Chondrocyte (in vitro differentiated cells): ENCODE measurements around the gene SCGB2A2. TPM values are rescaled to one million over a fixed set of nuclear protein-coding genes. Genes with fewer than 3 reads are reported as not detected.

ENCODE experiments used
- DNase-seq: peaks from one replicate; pipeline ENCODE4 v3.0.0; 2021; ENCODE audit warnings: mixed read lengths, low spot score
- H3K27ac Mint-ChIP-seq: one replicate; pipeline ENCODE4 v1.8.0; 2021; ENCODE audit warnings: mild to moderate bottlenecking, moderate library complexity, mixed read lengths; ENCODE audit not compliant: unreplicated experiment
- H3K27me3 Mint-ChIP-seq: 2 replicates; pipeline ENCODE4 v1.8.0; 2021; ENCODE audit warnings: low read depth, mixed read lengths
- H3K36me3 Mint-ChIP-seq: 2 replicates; pipeline ENCODE4 v1.8.0; 2021; ENCODE audit warnings: low read depth, mixed read lengths
- H3K4me1 Mint-ChIP-seq: 2 replicates; pipeline ENCODE4 v1.8.0; 2021; ENCODE audit warnings: low read depth, mild to moderate bottlenecking, mixed read lengths
- H3K4me3 Mint-ChIP-seq: one replicate; pipeline ENCODE4 v1.8.0; 2021; ENCODE audit warnings: mild to moderate bottlenecking, moderate library complexity, mixed read lengths; ENCODE audit not compliant: unreplicated experiment
- H3K9me3 Mint-ChIP-seq: 2 replicates; pipeline ENCODE4 v1.8.0; 2021; ENCODE audit warnings: low read depth, mixed read lengths
- CTCF ChIP-seq: fragments of 200-600 bp; sonication (generic); IDR thresholded peaks from 2 replicates; pipeline ENCODE4 v1.5.0; 2021; ENCODE audit warnings: antibody characterized with exemption, mild to moderate bottlenecking, moderate library complexity
- total RNA-seq: library from RNA; stranded (reverse); gene quantifications from 3 replicates; pipeline ENCODE4 v1.2.1, GENCODE V29; 2021

Gene SCGB2A2
- total RNA-seq, 1 donor from 2014 or later, result not detected

DNA sequence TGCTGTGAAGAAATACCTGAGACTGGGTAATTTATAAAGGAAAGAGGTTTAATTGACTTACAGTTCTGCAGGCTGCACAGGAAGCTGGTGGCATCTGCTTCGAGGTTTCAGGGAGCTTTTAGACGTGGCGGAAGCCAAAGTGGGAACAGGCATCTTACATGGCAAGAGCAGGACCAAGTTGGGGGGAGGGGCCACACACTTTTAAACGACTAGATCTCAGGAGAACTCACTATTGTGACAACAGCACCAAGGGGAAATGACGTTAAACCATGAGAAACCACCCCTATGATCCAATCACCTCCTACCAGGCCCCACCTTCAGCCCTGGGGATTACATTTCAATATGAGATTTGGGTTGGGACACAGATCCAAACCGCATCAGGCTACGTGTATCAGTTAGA is 40.0 kb downstream of the SCGB2A2 start:
- no peak for TF ChIP-seq CTCF
- no peaks in the 10 kb centered on the region for H3K36me3 Mint-ChIP-seq
- DNase-seq, result no peak
- H3K4me3 Mint-ChIP-seq, result no peak overlapping the region
- H3K9me3 Mint-ChIP-seq, result peaks cover 8% of the 10 kb centered on the region
- H3K27ac Mint-ChIP-seq, result no peak overlapping the region
- H3K4me1 Mint-ChIP-seq, result peaks cover 4% of the 10 kb centered on the region
- H3K27me3 Mint-ChIP-seq, result peaks cover 39% of the 10 kb centered on the region

- peaks cover 4% of the 10 kb centered on the region for H3K4me1 Mint-ChIP-seq
- TF ChIP-seq CTCF, result no peak
- H3K27ac Mint-ChIP-seq, result no peak overlapping the region
- H3K27me3 Mint-ChIP-seq, result peaks cover 51% of the 10 kb centered on the region
- no peak for DNase-seq
- H3K4me3 Mint-ChIP-seq, result no peak overlapping the region
- no peaks in the 10 kb centered on the region for H3K9me3 Mint-ChIP-seq
- H3K36me3 Mint-ChIP-seq, result no peaks in the 10 kb centered on the region
Observed at GRCh38 chr11:62315431-62315830, 45.5 kb downstream of the SCGB2A2 start.

- H3K27me3 Mint-ChIP-seq, result peaks cover 33% of the 10 kb centered on the region
- TF ChIP-seq CTCF, result no peak
Observed at GRCh38 chr11:62322524-62322923, 52.6 kb downstream of the SCGB2A2 start.

More at GRCh38 chr11:62322524-62322923, 52.6 kb downstream of the SCGB2A2 start:
- no peak overlapping the region for H3K4me3 Mint-ChIP-seq
- H3K36me3 Mint-ChIP-seq, result no peaks in the 10 kb centered on the region
- H3K27ac Mint-ChIP-seq, result no peak overlapping the region
- DNase-seq, result no peak
- H3K9me3 Mint-ChIP-seq, result no peaks in the 10 kb centered on the region
- H3K4me1 Mint-ChIP-seq, result peaks cover 2% of the 10 kb centered on the region

Other genes with a start within 250 kb of the SCGB2A2 start
- gene INCENP, start 146.1 kb upstream of the SCGB2A2 start, total RNA-seq, result 21.6 to 24.6 TPM (median 22.4 TPM) in 3 replicates
- not detected in 3 replicates for gene SCGB1D1, start 79.9 kb upstream of the SCGB2A2 start, total RNA-seq
- gene SCGB2A1, start 61.5 kb upstream of the SCGB2A2 start, total RNA-seq, result not detected in 3 replicates
- not detected in 3 replicates for gene SCGB1D2, start 27.9 kb upstream of the SCGB2A2 start, total RNA-seq
- gene SCGB1D4, start 28.9 kb downstream of the SCGB2A2 start, total RNA-seq, result not detected in 3 replicates
- gene ASRGL1, start 67.3 kb downstream of the SCGB2A2 start, total RNA-seq, result 3.5 to 6.2 TPM (median 6.0 TPM) in 3 replicates
- not detected in 3 replicates for gene SCGB1A1, start 148.9 kb downstream of the SCGB2A2 start, total RNA-seq